Suprapubic skin (tissue), 3 donors: Measurements from ENCODE around the gene SLC9A8.

Experiments used
- POLR2A ChIP-seq, 2 donors: fragments of 450-650 bp; IDR thresholded peaks; one replicate each; pipeline ENCODE4 v1.6.1; 2017; ENCODE audit warnings: antibody characterized with exemption in 2 of 2, mild to moderate bottlenecking in 2 of 2, moderate library complexity in 2 of 2
- TF ChIP-seq, protein P1 (sequence below), 2 donors: fragments of 200-600 bp in 1 of 2; fragments of 450-650 bp in 1 of 2; sonication (generic) in 1 of 2; IDR thresholded peaks; one replicate each; pipeline ENCODE4 v1.5.1; 2016 to 2019; ENCODE audit warnings: antibody characterized with exemption in 2 of 2, mild to moderate bottlenecking in 1 of 2, moderate library complexity in 1 of 2

DNA sequence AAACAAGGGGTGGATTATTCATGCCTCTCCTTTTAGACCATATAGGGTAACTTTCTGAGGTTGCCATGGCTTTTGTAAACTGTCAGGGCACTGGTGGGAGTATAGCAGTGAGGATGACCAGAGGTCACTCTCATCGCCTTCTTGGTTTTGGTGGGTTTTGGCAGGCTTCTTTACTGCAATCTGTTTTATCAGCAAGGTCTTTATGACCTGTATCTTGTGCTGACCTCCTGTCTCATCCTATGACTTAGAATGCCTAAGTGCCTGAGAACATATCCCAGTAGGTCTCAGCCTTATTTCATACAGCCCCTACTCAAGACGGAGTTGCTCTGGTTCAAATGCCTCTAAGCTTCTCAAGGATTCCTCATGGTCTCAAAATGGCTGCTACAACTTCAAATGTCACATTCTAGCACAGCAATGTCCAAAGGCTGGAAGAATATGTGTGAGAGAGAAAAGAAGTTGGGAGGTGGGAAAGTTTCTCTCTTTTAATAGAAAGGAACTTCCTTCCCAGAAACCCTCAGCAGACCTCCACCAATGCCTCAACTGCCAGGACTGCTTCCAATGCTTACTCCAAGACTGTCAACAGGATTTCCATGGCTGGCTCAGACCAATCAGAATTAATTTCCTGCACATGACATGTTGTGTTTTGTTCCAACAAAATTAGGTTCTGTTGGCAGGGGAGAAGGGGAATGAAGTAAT, 46.6 kb upstream of the SLC9A8 start:
- TF ChIP-seq, protein P1, sequence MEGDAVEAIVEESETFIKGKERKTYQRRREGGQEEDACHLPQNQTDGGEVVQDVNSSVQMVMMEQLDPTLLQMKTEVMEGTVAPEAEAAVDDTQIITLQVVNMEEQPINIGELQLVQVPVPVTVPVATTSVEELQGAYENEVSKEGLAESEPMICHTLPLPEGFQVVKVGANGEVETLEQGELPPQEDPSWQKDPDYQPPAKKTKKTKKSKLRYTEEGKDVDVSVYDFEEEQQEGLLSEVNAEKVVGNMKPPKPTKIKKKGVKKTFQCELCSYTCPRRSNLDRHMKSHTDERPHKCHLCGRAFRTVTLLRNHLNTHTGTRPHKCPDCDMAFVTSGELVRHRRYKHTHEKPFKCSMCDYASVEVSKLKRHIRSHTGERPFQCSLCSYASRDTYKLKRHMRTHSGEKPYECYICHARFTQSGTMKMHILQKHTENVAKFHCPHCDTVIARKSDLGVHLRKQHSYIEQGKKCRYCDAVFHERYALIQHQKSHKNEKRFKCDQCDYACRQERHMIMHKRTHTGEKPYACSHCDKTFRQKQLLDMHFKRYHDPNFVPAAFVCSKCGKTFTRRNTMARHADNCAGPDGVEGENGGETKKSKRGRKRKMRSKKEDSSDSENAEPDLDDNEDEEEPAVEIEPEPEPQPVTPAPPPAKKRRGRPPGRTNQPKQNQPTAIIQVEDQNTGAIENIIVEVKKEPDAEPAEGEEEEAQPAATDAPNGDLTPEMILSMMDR (IDR thresholded peaks at IDR 0.05): no peak
- no peak for TF ChIP-seq POLR2A (IDR thresholded peaks at IDR 0.05)
